UCSD-AML1 (cell line): ENCODE measurements around the gene BHLHE41.

Experiments used
- DNase-seq: peaks from one replicate; lab custom pipeline; 2025; ENCODE audit not compliant: unreplicated experiment; lab: John Stamatoyannopoulos, UW

BHLHE41 gene

DNA sequence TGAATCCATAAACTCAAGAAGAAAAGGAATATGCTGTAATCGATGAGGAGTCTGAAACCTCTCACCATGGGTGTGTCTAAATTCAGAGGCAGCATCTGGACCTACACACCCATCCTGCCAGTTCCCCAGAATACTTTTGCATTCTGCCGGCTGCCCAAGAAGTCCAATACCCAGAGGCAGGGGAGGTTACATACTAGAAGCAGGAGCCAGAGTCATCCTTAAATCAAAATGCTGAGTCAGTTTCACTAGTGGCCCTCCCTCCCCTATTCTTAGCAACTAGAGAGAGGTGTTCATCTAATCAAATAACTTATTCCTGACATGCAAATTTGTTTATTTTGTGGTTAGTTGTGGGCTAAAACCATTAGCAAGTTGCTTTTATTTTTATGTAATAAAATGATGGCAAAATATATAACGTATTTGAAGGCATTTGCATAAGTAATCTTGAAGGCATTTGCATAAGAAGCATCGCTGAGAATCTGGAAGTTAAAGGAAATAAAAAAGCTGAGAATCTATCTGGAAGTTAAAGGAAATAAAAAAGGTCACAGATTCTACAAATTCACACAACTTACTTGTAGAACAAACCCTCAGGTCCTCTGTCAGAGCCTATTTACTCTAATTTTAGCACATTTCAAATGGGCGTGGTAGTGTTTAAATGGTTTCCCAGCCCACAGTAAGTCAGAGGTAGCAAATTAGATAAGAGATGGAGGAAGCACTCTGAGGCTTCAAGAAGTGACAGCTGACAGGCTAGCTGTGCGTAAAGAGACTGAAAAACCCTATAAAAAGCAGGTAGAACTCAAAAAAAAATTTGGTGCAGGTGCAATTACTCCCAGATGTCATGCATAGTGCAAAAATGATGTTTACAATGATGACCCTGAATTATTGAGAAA is 7.8 kb downstream of the BHLHE41 start:
- DNase-seq: no peak

DNA sequence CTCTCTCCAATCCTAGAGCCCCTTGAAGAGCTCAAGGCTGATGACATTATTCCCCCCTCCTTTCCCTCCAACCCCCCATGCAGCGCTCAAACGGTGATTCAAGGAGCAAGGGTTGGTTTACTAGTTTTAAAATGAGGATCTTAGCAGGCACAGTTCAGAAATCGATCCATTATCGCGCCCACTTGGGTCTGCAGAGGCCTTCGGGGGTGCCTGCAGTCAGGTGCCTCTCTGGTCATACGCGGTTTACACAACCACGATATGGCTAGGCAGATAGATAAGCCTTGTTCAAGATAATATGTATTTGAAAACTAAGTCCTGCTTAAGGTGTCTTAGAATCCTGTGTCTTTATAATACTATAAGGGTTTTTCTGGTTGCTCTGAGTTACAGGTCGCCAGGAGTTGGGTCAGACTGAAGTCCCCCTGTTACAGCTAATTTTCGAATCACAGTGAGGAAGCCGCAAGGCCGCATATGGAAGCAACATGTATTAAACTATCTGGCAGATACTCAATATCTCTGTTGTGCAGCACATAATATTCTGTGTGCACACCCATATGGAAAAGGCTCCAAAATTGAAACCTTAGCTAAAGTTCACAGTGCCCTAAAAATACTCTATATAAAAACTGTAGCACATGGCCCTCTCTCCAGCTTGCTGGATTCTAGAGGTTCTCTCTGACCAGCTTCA is 10.0 kb downstream of the BHLHE41 start:
- DNase-seq: no peak

DNA sequence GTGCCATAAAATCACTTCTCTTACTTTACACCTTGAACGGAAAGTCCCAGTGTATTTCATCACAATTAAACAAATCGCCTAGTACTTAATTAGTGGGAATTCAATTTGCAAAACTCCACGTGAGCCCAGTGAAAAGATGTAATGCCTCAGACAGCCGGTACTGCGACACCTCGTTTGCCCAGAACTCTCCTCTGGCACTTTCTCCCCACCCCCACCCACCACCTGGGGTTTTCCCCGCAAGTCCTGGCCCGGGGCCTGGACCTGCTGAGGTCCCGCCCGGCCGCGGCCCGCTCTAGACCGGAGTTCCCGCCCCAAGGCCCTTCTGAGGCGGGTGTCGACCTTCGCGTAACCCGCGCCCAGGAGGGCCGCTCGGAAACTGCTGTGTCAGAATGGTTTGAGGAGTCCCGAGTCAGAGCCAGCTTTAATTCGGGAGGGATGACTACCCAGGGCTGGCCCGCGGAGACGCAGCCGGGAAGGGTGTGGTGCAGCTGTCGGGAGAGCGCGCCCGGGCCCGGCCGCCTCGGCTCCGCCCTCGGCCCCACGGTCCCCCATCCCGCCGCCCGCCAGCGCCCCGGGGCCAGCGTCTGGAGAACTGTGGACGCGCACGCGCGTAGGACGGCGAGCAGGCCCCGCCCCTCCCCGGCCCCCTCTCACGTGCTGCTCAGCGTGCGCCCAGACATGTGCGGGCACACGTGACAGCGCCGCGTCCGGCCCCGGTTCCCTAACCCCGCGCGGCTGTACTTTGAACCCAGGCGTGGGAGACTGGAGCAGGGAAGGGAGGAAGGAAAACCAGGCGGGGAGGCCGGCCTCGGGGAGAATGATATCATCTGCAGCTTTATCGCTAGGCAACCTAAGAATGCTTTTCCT is 10.8 kb downstream of the BHLHE41 start:
- peak; percentile 85 for DNase-seq

DNA sequence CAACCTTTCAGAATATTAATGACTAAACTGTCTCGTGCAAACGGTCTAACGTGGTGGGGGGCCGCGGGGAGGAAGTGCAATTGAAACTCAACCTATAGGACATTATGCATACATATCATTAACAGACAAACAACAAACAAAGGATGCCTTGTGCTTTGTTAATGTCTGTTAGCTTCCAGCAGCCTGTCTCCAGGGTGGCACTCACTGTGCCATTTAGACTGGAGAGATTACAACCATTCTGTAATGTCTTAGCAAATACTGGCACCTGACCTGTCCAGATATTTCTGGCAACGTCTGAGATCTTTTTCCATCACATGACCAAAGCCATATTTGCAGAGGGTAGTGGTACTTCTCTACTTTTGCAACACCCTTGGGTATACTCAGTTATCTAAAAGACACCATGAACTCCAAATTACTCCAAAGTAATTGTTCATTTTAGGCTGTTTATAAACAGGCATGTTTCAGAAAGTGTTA is 11.6 kb downstream of the BHLHE41 start:
- no peak for DNase-seq

DNA sequence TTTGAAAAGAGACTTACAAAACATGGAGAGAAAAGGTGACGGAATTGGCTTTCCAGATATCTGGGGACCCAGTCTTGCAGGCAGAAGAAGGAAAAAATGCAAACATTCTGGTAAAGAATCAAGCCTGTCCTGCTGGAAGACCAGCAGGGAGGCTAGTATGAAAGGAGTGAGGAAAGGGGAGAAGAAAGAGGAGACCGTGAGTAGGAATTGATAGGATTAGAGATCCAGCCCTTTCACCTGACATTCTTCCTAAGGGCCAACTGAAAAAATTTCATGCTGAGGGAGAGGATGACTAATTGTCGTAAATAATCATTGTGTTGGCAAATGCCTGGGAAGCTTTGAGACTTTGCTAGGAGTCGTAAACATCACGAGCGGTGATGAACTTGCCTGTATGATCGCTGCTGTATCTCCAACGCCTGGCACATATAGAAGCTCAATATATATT is 12.1 kb downstream of the BHLHE41 start:
- no peak for DNase-seq

DNA sequence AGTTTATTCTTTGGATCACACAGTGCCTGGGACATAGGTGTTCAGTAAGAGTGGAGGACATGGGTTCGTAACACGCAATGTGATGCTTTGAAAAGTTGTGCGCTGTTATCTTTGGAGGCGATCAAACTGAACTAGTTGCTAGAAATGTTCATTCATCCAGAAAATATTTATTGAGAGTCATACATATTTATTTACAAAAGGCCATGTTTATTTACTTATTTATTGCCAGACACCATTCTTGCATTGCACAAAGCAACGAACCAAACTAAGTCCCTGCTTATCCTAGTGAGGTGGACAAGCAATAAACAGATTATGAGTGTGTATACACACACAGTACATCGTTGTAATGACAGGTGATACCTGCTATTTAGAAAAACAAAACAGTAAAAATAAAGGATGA is 12.6 kb downstream of the BHLHE41 start:
- no peak for DNase-seq

DNA sequence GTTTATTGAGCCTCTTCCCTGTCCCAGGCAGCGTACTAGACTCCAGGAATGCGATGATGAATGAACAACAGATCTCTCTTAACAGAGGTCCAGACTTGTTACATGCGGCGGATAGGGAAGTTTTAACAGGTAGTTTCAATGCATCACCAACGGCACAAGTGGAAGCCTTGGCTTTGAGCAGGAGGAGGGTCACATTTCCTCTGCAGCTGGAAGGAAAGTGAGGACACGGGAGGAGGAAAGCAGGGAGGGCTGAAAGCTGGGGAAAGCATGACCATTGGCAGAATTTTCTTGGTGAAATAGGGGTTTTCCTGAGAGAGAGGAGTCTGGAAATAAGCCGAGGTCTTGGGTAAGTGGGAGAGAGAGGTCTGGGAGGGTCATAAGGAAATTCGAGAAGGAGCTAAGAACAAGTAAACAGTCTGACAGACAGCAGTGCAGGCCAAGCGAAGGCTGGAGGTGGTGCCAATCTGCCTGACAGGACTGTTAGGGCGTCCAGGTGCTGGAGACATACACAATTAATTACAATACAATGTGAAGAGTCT is 15.4 kb downstream of the BHLHE41 start:
- DNase-seq: no peak

DNA sequence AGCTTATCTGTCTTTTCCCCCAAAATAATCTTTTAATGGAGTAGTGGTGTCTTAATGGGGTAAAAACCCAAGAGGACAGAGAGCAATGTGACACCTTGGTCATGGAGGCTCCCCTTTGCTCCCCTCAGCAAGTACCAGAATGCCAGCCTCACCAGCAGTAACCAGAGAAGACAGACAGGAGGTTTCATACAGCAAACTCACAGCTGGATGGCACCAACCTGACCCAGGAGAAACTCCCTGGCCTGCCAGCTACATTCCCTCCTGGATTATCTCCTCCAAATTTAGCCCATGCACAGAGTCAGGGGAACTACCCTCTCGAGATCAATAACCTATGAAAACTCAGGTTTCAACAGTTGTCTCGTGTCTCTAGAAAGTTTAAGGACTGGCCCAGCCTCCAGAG is 15.9 kb downstream of the BHLHE41 start:
- no peak for DNase-seq

DNA sequence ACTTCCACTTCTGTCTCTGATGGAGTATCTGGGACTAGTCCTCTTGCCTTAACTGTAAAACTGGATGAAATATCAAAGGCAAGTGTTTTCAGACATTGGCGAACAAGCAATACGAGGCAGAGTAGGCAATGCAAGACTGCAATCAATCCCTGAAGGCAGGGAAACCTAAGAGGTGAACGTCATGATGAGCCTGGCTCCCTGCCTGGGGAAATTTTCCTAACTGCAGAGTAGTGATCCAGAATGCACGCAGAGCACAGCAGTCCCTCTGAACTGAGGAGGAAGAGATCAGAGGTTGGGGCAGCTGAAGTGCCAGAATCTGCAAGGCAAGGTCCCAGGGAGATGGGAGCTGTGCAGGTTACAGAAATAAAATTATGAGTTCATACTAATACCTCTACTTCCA is 18.5 kb downstream of the BHLHE41 start:
- no peak for DNase-seq

DNA sequence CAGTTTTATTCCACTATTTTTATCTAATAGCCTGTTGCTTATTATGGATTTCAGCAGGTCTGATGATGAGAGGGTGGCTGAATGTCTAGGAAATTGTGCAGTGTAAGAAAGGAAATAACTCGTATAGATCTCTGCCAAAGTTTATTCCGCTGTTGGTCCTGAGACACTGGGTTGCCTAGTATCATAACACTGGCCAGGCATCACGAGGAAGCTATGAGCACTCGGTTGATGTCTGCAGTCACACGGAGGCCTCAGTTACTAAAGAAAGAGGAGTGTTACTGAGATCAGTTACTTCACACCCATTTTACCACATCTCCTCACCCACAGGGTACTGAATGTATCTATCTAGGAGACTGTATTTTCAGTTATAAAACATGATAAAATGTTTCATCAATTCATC is 21.9 kb downstream of the BHLHE41 start:
- DNase-seq: no peak

DNA sequence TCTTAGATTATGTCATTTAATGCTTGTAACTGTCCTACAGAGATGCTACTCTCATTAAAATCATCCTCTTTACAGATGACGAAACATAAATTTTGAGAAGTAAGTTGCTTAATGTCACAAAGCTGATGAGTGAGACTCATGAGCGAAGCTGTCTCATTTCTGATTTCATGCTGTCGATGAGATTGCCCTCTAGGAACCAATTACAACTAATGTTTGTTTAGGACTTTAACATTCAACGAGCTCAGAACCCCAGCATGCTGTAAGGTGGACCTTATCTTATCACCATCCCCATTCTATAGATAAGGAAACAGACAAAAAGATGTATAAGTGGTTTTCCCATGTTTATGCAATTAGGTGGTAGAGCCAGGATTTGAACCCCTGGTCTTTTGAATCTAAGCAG is 23.1 kb downstream of the BHLHE41 start:
- no peak for DNase-seq

DNA sequence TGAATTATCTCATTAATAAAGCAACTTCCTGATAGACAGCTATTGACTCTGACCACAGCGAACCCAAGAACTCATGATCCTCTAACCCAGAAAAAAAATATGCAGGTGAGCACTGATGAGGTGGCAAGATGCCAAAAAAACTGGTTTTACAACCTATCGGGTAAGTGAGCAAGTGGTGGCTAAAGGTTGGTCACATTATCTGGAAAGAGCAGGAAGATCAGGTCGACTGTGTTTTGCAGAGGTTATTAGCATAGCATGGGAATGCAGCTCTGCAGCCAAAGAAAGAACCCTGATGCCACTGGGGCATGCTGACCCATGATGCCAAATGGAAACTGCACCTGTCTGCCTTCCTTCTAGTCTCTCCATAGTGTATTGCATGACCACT is 23.5 kb downstream of the BHLHE41 start:
- no peak for DNase-seq

DNA sequence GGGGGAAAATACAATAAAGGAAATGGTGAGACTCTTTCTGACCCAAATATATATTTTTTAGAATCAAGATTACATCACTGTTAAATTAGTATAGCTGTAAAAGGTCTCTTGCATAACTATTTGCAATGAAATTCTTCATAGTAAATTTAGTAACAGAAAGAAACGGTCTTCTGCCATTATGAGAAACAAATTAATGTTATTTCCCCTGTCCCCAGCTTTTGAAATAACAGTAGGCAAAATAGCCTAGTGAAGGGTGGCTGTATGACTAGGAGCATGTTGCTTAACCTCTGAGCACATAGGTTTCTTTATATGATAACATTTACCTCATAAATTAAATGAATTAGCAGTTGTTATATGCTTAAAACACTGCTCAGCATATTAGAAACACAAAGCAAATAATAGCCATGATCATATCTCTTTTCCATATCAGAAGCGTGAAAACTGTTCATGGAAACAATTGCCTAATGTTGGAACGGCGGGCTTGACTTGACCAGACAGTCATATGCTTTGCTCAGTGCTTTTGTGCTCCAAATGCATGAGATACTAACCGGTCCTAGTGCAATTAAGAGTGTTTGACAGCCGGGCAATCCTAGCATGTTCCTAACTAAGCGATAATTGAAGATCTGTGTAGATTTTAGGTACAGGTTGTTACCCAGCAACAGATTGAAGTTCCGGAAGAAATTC is 24.0 kb downstream of the BHLHE41 start:
- no peak for DNase-seq

DNA sequence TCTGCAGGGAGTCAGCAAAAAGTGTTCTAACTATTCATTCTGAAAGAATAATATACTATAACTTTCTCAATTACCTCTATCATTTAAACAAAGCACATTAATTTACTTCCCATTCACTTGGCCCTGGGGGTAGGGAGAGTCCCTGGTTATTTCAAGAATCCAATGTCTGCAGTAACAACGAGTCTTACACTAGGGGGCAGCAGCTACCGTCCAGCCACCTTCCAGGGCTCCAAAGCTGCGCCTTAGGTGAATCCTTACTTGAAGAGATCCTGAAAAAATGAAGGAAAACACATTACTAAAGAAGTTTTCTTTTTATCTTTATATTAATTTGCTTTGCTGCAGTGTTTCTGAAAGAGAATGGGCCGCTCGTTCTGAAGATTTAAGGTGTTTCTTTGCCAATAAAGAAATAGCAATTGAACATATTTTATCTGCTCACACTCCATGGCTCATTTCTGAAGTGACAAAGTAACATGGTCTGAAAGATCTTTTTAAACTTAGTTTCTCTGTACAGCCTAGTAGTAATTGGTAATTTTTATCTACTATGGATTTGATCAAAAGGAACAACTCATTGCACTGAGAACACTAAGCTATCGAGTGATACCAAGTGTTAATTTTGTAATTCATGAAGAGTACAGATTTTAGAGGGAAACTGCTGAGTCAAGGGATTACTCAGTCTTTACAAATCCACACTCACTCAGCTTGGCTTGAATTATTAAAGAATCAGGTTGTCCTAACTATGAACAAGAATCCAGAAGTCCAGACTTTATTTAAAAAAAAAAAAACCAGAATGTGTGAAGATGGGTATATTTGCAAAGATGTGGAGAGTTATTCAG is 27.6 kb downstream of the BHLHE41 start:
- DNase-seq: peak; percentile 27

DNA sequence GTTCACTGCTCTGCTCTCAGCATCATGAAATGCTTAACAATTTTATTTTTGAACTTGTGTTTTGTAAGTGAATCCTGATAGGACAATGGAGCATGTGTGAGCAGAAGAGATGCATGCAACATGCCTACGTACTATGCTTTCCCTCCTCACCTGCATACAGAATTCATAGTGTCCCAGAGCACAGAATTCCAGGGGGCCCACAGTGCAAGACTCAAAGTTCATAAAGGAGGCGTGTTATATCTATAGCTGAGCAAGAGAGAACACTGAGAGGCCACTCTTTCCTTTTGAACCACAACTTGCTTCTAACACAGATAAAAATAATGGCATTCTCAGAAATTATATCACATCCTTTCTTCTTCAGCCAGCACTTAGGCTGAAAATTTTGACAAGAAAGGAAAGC is 28.8 kb downstream of the BHLHE41 start:
- no peak for DNase-seq

DNA sequence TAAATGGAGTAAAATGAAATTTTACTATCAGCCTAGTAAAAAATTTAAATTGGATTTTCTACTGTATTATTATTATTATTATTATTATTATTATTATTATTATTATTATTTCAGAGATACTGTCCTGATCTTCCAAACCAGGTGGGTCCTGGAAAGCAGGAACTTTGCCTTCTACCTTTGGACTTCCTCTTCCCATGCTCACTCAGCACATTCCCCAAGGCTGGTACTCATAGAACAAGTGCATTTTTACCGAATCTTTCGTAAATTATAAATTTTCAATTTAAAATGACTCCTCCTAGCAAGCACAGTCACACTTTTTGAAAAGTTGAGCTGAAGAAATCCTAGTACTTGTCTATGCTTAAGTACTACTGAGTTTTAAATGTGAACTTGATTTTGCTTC is 29.7 kb downstream of the BHLHE41 start:
- no peak for DNase-seq

DNA sequence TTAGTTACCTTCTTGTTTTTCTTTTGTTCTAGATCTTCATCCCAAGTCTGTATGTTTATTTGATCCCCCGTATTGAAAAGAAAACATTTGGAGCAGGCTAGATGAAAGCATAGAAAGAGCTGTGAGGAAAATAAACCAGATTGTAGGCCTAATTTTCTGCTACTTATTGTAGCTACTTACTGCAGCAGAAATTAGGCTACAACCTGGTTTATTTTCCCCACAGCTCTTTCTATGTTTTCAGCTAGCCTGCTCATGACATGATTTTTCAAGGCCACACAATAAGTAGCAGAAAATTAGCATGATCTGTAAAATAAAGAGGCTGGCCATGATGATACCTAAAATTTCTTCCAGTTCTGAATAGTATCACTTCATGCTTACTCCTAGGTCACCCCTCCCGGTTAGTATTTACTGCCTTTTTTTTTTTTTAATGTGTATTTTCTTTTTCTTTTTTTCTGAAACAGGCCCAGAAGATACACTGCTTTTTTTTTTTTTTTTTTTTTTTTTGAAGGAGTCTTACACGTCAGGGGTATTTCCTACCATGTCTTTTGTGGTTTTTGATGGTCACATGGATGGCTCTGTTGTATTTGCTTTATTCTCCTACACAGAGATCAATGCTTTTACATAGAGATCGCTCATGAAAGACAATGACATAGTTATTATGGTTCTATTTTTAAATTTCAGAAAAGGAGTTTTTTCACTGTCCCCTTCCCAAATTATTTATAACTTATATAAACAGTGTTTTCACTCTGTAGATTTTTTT is 32.3 kb downstream of the BHLHE41 start:
- DNase-seq: no peak

DNA sequence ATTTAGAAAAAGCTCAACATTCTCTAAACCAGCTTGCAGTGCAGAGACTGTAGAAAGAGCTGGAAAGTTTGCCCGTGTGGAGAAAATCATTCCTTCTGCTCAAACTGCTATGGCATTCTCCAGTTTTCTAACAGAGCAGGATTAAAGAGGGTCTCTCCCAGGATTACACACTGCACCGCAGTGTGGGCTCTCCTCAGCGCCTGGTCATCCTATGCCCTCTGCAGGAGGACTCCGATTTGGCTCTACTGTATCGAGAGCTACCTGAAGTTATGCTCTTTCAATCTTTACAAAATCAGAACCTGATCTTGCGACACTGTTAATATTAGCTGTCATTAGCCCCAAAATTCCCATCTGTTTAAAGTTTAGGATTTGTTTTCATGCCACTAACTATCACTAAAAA is 33.0 kb downstream of the BHLHE41 start:
- DNase-seq: no peak
